HAP-1 (cell line): Measurements from ENCODE around the gene TAS2R46.

ENCODE experiments used
- DNase-seq, 2 experiments: peaks; one replicate each; pipeline ENCODE4 v3.0.0-alpha.2; 2016 to 2020; ENCODE audit warnings: low spot score in 2 of 2
- H3K27me3 ChIP-seq: fragments of 250-450 bp; sonication (Bioruptor Pico); 2 replicates; pipeline ENCODE4 v1.5.1; 2020; ENCODE audit warnings: low read depth, mild to moderate bottlenecking, moderate library complexity
- H3K36me3 ChIP-seq: fragments of 250-450 bp; sonication (Bioruptor Pico); replicated peaks from 2 replicates; pipeline ENCODE4 v1.5.1; 2020; ENCODE audit warnings: mild to moderate bottlenecking
- H3K4me1 ChIP-seq: fragments of 250-450 bp; sonication (Bioruptor Pico); 2 replicates; pipeline ENCODE4 v1.5.1; 2020; ENCODE audit warnings: mild to moderate bottlenecking
- H3K4me3 ChIP-seq: fragments of 250-450 bp; sonication (Bioruptor Pico); 2 replicates; pipeline ENCODE4 v1.5.1; 2020; ENCODE audit warnings: mild to moderate bottlenecking, moderate library complexity
- H3K9me3 ChIP-seq: fragments of 250-450 bp; sonication (Bioruptor Pico); 2 replicates; pipeline ENCODE4 v1.5.1; 2020; ENCODE audit warnings: mild to moderate bottlenecking, moderate library complexity
- in situ Hi-C: fragments of 300-500 bp; cut with MboI; formaldehyde crosslinking; loops from 3 replicates; pipeline ENCODE4 v1.14.3; 2020; ENCODE audit warnings: low sequenced_read_pairs, inconsistent platforms, mixed read lengths

TAS2R46 gene

GRCh38 chr12:11016937-11017336 is 45.2 kb downstream of the TAS2R46 start:
- no peak for DNase-seq
- H3K4me3 ChIP-seq = no peak overlapping the region
- H3K27me3 ChIP-seq = no peaks in the 10 kb centered on the region
- no peaks in the 10 kb centered on the region for H3K36me3 ChIP-seq
- no peaks in the 10 kb centered on the region for H3K9me3 ChIP-seq
- no peaks in the 10 kb centered on the region for H3K4me1 ChIP-seq
- in situ Hi-C loops = loop anchor here (5.0 kb wide), 1 partner anchor 55 kb away; no protein-coding TSS in a partner anchor

- H3K9me3 ChIP-seq = no peaks in the 10 kb centered on the region
- H3K4me1 ChIP-seq = no peaks in the 10 kb centered on the region
- H3K4me3 ChIP-seq = no peak overlapping the region
- H3K27me3 ChIP-seq = no peaks in the 10 kb centered on the region
- no peak for DNase-seq
- H3K36me3 ChIP-seq = no peaks in the 10 kb centered on the region
- in situ Hi-C loops = loop anchor here (5.0 kb wide), 1 partner anchor 56 kb away; no protein-coding TSS in a partner anchor
These were observed 46.2 kb downstream of the TAS2R46 start for GRCh38 chr12:11015775-11016430.

GRCh38 chr12:11014234-11014633 is 47.9 kb downstream of the TAS2R46 start:
- Histone ChIP-seq H3K9me3 (no peaks in the 10 kb centered on the region), H3K36me3 (no peaks in the 10 kb centered on the region), H3K4me1 (no peaks in the 10 kb centered on the region), H3K27me3 (no peaks in the 10 kb centered on the region), H3K4me3 (no peak overlapping the region)
- in situ Hi-C loops = no loop called here
- DNase-seq = no peak
